Endothelial cell of umbilical vein (primary cell): Measurements from ENCODE around the gene GALNT2.

Experiments
- EZH2 ChIP-seq: IDR thresholded peaks from 2 replicates; pipeline ENCODE4 v1.6.1; 2012; ENCODE audit warnings: borderline replicate concordance, low read depth, mild to moderate bottlenecking, moderate library complexity, low read length, inconsistent platforms; ENCODE audit not compliant: severe bottlenecking
- POLR2A ChIP-seq: IDR thresholded peaks from 2 replicates; pipeline ENCODE4 v1.6.1; 2012; ENCODE audit warnings: low read depth, mild to moderate bottlenecking, control low read depth, low read length
- POLR2AphosphoS5 ChIP-seq: IDR thresholded peaks from 2 replicates; pipeline ENCODE4 v1.6.1; 2012; ENCODE audit warnings: low read depth, mild to moderate bottlenecking, control low read depth, low read length, moderate library complexity; ENCODE audit not compliant: insufficient read depth
- TF ChIP-seq, protein P1 (sequence below), 2 donors: IDR thresholded peaks; 1 replicate in 1 of 2; 2 replicates in 1 of 2; pipeline ENCODE4 v1.5.1; 2011; ENCODE audit warnings: low read length in 2 of 2, mild to moderate bottlenecking in 2 of 2, moderate library complexity in 2 of 2, control low read depth in 1 of 2, inconsistent platforms in 1 of 2, low read depth in 1 of 2; ENCODE audit not compliant: insufficient read depth in 1 of 2; ENCODE audit errors: extremely low read depth in 1 of 2
- TF ChIP-seq, protein P2 (sequence below): IDR thresholded peaks from 2 replicates; pipeline ENCODE4 v1.6.1; 2011; ENCODE audit not compliant: insufficient read depth, insufficient read length

DNA sequence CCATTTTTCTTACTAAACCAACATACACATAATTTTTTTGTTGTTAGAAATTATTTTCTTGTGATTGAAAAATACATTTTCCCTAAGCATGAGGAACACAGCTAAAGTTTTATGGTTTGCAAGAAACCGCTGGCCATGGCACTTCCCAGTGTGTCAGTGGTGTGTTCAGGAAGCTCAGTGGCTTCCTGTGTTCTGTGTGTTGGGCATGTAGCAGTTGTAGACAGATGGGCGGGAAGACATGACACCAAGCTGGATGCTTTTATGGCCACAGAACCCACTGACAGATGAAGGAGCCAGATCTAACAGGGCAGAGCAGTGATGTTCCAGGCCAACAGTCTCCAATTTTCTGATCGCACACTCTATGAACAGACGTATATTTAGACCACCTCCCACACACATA, 119.8 kb downstream of the GALNT2 start:
- TF ChIP-seq POLR2AphosphoS5: no peak
- TF ChIP-seq, protein P1, sequence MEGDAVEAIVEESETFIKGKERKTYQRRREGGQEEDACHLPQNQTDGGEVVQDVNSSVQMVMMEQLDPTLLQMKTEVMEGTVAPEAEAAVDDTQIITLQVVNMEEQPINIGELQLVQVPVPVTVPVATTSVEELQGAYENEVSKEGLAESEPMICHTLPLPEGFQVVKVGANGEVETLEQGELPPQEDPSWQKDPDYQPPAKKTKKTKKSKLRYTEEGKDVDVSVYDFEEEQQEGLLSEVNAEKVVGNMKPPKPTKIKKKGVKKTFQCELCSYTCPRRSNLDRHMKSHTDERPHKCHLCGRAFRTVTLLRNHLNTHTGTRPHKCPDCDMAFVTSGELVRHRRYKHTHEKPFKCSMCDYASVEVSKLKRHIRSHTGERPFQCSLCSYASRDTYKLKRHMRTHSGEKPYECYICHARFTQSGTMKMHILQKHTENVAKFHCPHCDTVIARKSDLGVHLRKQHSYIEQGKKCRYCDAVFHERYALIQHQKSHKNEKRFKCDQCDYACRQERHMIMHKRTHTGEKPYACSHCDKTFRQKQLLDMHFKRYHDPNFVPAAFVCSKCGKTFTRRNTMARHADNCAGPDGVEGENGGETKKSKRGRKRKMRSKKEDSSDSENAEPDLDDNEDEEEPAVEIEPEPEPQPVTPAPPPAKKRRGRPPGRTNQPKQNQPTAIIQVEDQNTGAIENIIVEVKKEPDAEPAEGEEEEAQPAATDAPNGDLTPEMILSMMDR (IDR thresholded peaks at IDR 0.05; ENCODE audit: extremely low read depth in 1 of 2, insufficient read depth in 1 of 2, low read depth in 1 of 2, low read length in 2 of 2): no peak
- no peak for TF ChIP-seq EZH2
- no peak for TF ChIP-seq POLR2A
- TF ChIP-seq, protein P2, sequence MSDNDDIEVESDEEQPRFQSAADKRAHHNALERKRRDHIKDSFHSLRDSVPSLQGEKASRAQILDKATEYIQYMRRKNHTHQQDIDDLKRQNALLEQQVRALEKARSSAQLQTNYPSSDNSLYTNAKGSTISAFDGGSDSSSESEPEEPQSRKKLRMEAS: no peak
